Measurements from ENCODE around the gene ZNF547.

Gene ZNF547

GRCh38 chr19:57324992-57325391, 38.4 kb upstream of the ZNF547 start:
- Histone ChIP-seq H3K4me3 (ENCODE audit: low read depth, low read length) (no peak overlapping the region), H3K27ac (ENCODE audit: extremely low read depth, low read depth, low read length) (no peak overlapping the region), H3K36me3 (ENCODE audit: control insufficient read depth in 2 of 2, insufficient read depth in 1 of 2, low read length in 2 of 2) (peaks cover 62 to 76% of the 10 kb centered on the region in 2 experiments), H3K4me1 (ENCODE audit: control insufficient read depth, insufficient read depth, low read length) (no peaks in the 10 kb centered on the region; the same call in 1 of the 2 replicates), H3K9me3 (ENCODE audit: control insufficient read depth, insufficient read depth, low read depth, low read length) (no peaks in the 10 kb centered on the region)
- CTCF ChIA-PET, result no interaction called here
- TF ChIP-seq ZNF623 (tag by site-specific recombination; IDR thresholded peaks at IDR 0.05) (peak; percentile 89), ZNF426 (tag by site-specific recombination; IDR thresholded peaks at IDR 0.05) (no peak), ZNF133 (tag by site-specific recombination; IDR thresholded peaks at IDR 0.05) (no peak)
- POLR2A ChIA-PET, result interaction anchor here (0.9 kb wide), 1 partner anchor 26 kb away, joined by 3 read pairs; the partner anchor contains the start of gene ZNF304

- TF ChIP-seq ZNF354C (tag by site-specific recombination; IDR thresholded peaks at IDR 0.05; ENCODE audit: borderline replicate concordance, low read depth) (no peak), SETDB1 (IDR thresholded peaks at IDR 0.05; ENCODE audit: insufficient read length, low read length) (peak; percentile 64)
- ChIA-PET POLR2A (no interaction called here), CTCF (no interaction called here)
- peaks cover 70 to 83% of the 10 kb centered on the region in 2 experiments for H3K36me3 ChIP-seq (ENCODE audit: control insufficient read depth in 2 of 2, insufficient read depth in 1 of 2, low read length in 2 of 2)
- H3K4me1 ChIP-seq (ENCODE audit: control insufficient read depth, insufficient read depth, low read length), result no peaks in the 10 kb centered on the region
- no peak overlapping the region for H3K27ac ChIP-seq (ENCODE audit: extremely low read depth, low read depth, low read length)
- H3K4me3 ChIP-seq (ENCODE audit: low read depth, low read length), result no peak overlapping the region
- H3K9me3 ChIP-seq (ENCODE audit: control insufficient read depth, insufficient read depth, low read depth, low read length), result no peaks in the 10 kb centered on the region
These were observed 35.4 kb upstream of the ZNF547 start for GRCh38 chr19:57327993-57328392.

DNA sequence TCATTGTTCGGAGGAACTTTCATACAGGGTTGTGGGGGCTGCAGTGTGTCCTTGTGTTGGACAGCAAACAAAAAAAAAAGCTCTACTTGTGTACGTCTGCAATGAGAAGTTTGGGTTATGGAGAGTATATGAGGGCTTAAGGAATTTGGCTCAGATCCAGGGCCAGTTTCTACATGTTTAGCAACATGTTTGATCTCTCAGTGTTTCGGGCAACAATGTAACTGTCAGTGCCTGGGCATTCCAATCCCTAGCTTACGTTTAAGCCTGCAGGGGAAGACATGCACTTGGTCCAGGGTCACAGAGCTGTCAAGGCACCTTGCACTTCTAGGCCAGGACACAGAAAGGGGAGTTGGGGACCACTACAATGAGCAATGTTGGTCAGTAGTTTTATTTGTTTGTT, 29.2 kb upstream of the ZNF547 start:
- Histone ChIP-seq H3K4me3 (ENCODE audit: low read depth, low read length) (no peak overlapping the region), H3K36me3 (ENCODE audit: control insufficient read depth in 2 of 2, insufficient read depth in 1 of 2, low read length in 2 of 2) (peaks cover 11 to 45% of the 10 kb centered on the region in 2 experiments), H3K9me3 (ENCODE audit: control insufficient read depth, insufficient read depth, low read depth, low read length) (no peaks in the 10 kb centered on the region), H3K4me1 (ENCODE audit: control insufficient read depth, insufficient read depth, low read length) (no peaks in the 10 kb centered on the region), H3K27ac (ENCODE audit: extremely low read depth, low read depth, low read length) (no peak overlapping the region)
- no peak for TF ChIP-seq ZNF768 (tag by site-specific recombination; IDR thresholded peaks at IDR 0.05)
- no peak for TF ChIP-seq ZNF529 (tag by site-specific recombination; IDR thresholded peaks at IDR 0.05; ENCODE audit: insufficient replicate concordance)
- TF ChIP-seq ZNF311 (tag by site-specific recombination; IDR thresholded peaks at IDR 0.05; ENCODE audit: borderline replicate concordance), result no peak
- TF ChIP-seq ZNF623 (tag by site-specific recombination; IDR thresholded peaks at IDR 0.05), result no peak
- TF ChIP-seq ZNF280D (tag by site-specific recombination; IDR thresholded peaks at IDR 0.05), result no peak
- TF ChIP-seq ZNF530 (tag by site-specific recombination; IDR thresholded peaks at IDR 0.05; ENCODE audit: low read depth), result no peak
- TF ChIP-seq KLF10 (tag by site-specific recombination; IDR thresholded peaks at IDR 0.05), result no peak
- TF ChIP-seq ZNF521 (tag by site-specific recombination; IDR thresholded peaks at IDR 0.05), result no peak
- TF ChIP-seq ZNF302 (tag by site-specific recombination; IDR thresholded peaks at IDR 0.05; ENCODE audit: low read depth), result no peak
- TF ChIP-seq ZNF175 (tag by site-specific recombination; IDR thresholded peaks at IDR 0.05), result no peak
- no peak for TF ChIP-seq ZNF670 (tag by site-specific recombination; IDR thresholded peaks at IDR 0.05; ENCODE audit: low read depth)
- CTCF ChIA-PET, result interaction anchor here (0.8 kb wide), 1 partner anchor 11 kb away, joined by 4 read pairs; no protein-coding TSS in a partner anchor
- POLR2A ChIA-PET, result interaction anchor here (0.5 to 1.7 kb wide), 3 partner anchors 17 to 393 kb away, joined by 3 to 6 read pairs (median 3); partner anchors contain the start of genes ZNF304 and ZNF671

- Histone ChIP-seq H3K9me3 (ENCODE audit: control insufficient read depth, insufficient read depth, low read depth, low read length) (no peaks in the 10 kb centered on the region), H3K4me3 (ENCODE audit: low read depth, low read length) (no peak overlapping the region), H3K27ac (ENCODE audit: extremely low read depth, low read depth, low read length) (no peak overlapping the region), H3K36me3 (ENCODE audit: control insufficient read depth in 2 of 2, insufficient read depth in 1 of 2, low read length in 2 of 2) (peaks cover 0 to 8% of the 10 kb centered on the region in 2 experiments; a peak in 1 of 3 replicates), H3K4me1 (ENCODE audit: control insufficient read depth, insufficient read depth, low read length) (no peaks in the 10 kb centered on the region)
- ChIA-PET CTCF (interaction anchor here (0.7 kb wide), 2 partner anchors 12 to 20 kb away, joined by 3 read pairs; no protein-coding TSS in a partner anchor), POLR2A (interaction anchor here (1.1 kb wide), 1 partner anchor 12 kb away, joined by 3 read pairs; the partner anchor contains the start of gene ZNF304)
- TF ChIP-seq, protein P1, sequence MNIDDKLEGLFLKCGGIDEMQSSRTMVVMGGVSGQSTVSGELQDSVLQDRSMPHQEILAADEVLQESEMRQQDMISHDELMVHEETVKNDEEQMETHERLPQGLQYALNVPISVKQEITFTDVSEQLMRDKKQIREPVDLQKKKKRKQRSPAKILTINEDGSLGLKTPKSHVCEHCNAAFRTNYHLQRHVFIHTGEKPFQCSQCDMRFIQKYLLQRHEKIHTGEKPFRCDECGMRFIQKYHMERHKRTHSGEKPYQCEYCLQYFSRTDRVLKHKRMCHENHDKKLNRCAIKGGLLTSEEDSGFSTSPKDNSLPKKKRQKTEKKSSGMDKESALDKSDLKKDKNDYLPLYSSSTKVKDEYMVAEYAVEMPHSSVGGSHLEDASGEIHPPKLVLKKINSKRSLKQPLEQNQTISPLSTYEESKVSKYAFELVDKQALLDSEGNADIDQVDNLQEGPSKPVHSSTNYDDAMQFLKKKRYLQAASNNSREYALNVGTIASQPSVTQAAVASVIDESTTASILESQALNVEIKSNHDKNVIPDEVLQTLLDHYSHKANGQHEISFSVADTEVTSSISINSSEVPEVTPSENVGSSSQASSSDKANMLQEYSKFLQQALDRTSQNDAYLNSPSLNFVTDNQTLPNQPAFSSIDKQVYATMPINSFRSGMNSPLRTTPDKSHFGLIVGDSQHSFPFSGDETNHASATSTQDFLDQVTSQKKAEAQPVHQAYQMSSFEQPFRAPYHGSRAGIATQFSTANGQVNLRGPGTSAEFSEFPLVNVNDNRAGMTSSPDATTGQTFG (tag by site-specific recombination; IDR thresholded peaks at IDR 0.05; ENCODE audit: borderline replicate concordance), result no peak
- TF ChIP-seq ZNF664 (tag by site-specific recombination; IDR thresholded peaks at IDR 0.05), result peak; percentile 31; the same call in 1 of the 2 replicates
These were observed 24.5 kb upstream of the ZNF547 start for GRCh38 chr19:57338877-57339276.

All from HEK293 (cell line).